HUES64 (cell line): ENCODE data around the gene CD22.

ENCODE experiments used
- H3K27ac ChIP-seq: 2 replicates; pipeline ENCODE4 v1.7.0; 2013; ENCODE audit warnings: low read depth, low read length, inconsistent platforms
- H3K27me3 ChIP-seq: 2 replicates; pipeline ENCODE4 v1.6.1; 2013; ENCODE audit warnings: mild to moderate bottlenecking, low read length; ENCODE audit not compliant: insufficient read depth
- H3K36me3 ChIP-seq: 2 replicates; pipeline ENCODE4 v1.6.1; 2013; ENCODE audit warnings: mild to moderate bottlenecking, low read length; ENCODE audit not compliant: insufficient read depth
- H3K4me1 ChIP-seq: 2 replicates; pipeline ENCODE4 v1.6.1; 2013; ENCODE audit warnings: mild to moderate bottlenecking, low read length, moderate library complexity; ENCODE audit not compliant: insufficient read depth
- H3K4me3 ChIP-seq: 2 replicates; pipeline ENCODE4 v1.5.1; 2013; ENCODE audit warnings: mild to moderate bottlenecking, low read length, moderate library complexity
- H3K9ac ChIP-seq: 2 replicates; pipeline ENCODE4 v1.6.1; 2013; ENCODE audit warnings: mild to moderate bottlenecking, low read depth, low read length
- H3K9me3 ChIP-seq: 2 replicates; pipeline ENCODE4 v1.6.1; 2013; ENCODE audit warnings: low read depth, low read length; ENCODE audit not compliant: insufficient read depth
- WGBS: fragments of 150-250, 120-280 bp; methylation state at CpG from one replicate; pipeline ENCODE4 v1.1.7; 2013; ENCODE audit warnings: missing lambda C conversion rate; 5-methylcytosine and 5-hydroxymethylcytosine counted together

Gene CD22

DNA sequence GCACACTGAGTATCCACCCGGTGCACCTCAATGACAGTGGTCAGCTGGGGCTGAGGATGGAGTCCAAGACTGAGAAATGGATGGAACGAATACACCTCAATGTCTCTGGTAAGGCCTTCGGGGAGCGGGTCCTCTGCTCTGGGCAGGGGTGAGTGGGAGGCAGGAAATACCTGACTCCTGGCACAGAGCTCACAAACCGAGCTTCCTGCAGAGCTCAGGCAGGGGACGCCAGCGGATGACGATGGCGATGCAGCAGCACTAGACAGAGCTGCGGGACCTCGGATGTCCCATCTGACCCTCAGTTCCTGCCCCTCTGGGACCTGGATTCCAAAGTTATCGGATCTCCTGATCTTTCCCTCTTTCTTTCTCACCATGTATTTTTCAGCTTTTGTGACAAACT lies 3.8 kb downstream of the CD22 start:
- Histone ChIP-seq H3K27me3 (no peaks in the 10 kb centered on the region), H3K9me3 (no peaks in the 10 kb centered on the region), H3K4me1 (0 out of 2 replicates have a peak, but pooled peaks cover 2% of the 10 kb centered on the region), H3K36me3 (no peaks in the 10 kb centered on the region), H3K9ac (no peak overlapping the region), H3K27ac (no peak overlapping the region), H3K4me3 (no peak overlapping the region)
- 91% methylated on average over 12 of the region's 12 CpGs for WGBS

DNA sequence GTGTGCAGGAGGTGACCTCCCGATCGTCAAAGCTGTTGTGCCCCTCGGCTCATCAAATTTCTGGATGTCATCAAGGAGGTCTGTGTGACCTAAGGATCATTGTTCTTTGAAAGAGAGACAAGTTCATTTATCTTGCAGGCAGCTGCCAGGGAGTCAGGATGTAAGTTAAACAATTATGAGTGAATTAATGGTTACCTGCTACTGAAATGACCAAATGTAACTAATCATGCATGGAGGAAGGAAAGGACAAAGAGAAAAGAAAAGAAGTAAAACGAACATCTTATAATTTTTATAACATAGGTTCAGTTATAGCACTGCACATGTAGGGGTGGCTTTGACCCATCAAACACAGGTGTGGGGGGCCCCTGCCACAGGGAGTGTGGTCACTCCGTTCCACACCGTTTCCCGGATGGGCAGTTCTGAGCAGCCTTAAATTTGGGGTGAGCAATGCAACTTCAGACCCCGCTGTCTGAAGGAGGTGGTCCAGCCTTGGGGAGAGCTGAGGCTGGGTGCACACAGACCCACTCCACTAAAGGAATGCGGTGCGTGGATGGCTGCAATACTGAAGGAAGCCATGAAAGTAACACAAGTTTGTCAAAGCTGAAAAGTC lies 5.3 kb downstream of the CD22 start:
- Histone ChIP-seq H3K4me3 (no peak overlapping the region), H3K27me3 (no peaks in the 10 kb centered on the region), H3K9ac (no peak overlapping the region), H3K36me3 (no peaks in the 10 kb centered on the region), H3K4me1 (no peaks in the 10 kb centered on the region), H3K27ac (no peak overlapping the region), H3K9me3 (no peaks in the 10 kb centered on the region)
- WGBS, result 95% methylated on average over 9 of the region's 10 CpGs

DNA sequence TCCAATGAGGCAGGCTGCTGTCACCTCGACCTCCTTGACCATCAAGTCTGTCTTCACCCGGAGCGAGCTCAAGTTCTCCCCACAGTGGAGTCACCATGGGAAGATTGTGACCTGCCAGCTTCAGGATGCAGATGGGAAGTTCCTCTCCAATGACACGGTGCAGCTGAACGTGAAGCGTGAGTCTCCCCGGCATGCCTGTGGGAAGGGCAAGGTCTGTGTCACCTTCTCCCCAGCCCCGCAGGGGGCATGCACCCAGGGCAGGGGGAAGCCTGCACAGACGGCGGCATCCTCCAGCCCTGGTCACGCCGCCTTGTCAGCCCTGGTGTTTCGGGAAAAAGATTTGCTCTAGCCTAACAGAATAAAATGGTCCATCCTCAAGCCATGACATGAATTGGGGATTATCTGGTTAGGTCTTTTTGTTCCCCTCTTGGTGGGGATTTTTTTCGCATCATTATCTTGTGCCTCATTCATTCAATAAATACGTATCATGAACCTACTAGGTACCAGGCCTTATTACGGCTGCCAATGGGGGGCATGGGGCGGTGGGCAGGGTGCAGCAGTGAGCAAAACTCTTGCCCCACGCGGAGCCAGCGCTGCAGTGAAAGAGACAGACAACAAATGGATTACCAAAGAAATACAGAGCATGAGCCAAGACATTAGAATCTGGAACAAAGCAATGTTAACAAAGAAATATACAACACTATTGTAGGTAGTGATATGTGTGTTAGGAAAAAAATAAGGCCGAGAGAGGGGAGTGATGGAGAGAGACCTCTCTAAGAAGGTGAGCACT lies 7.4 kb downstream of the CD22 start:
- no peaks in the 10 kb centered on the region for H3K9me3 ChIP-seq

DNA sequence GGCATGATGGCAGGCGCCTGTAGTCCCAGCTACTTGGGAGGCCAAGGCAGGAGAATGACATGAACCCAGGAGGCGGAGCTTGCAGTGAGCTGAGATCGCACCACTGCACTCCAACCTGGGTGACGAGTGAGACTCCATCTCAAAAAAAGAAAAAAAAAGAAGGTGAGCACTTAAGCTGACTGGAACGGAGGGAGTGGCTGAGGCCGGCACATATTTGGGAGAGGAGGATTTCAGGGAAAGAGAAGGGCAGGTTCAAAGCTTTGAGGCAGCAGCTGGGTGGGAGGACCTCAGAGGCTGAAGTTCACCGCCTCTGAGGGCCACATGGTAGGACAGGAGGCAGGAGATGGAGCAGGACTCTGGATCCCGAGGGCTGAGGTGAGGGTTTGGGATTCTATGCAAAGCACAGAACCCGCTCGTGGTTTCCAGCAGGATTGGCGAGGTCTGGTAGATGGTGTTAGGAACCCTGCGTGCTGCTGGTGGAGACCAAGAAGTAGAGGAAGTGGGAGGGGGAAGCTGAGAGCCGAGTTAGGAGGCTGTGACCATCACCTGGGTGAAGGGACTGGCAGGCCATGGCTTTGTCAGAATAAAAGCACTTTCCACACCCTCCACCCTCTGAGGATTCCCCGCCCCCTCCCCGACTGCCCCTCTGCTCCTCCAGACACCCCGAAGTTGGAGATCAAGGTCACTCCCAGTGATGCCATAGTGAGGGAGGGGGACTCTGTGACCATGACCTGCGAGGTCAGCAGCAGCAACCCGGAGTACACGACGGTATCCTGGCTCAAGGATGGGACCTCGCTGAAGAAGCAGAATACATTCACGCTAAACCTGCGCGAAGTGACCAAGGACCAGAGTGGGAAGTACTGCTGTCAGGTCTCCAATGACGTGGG lies 8.4 kb downstream of the CD22 start:
- 89% methylated on average over 25 of the region's 25 CpGs for WGBS
- Histone ChIP-seq H3K9me3 (no peaks in the 10 kb centered on the region), H3K9ac (no peak overlapping the region), H3K4me3 (no peak overlapping the region), H3K27ac (no peak overlapping the region), H3K36me3 (no peaks in the 10 kb centered on the region), H3K27me3 (no peaks in the 10 kb centered on the region), H3K4me1 (no peaks in the 10 kb centered on the region)

More for the DNA sequence above, 7.4 kb downstream of the CD22 start:
- H3K36me3 ChIP-seq, result no peaks in the 10 kb centered on the region
- H3K27ac ChIP-seq, result no peak overlapping the region
- no peaks in the 10 kb centered on the region for H3K4me1 ChIP-seq
- H3K4me3 ChIP-seq, result no peak overlapping the region
- H3K27me3 ChIP-seq, result no peaks in the 10 kb centered on the region
- no peak overlapping the region for H3K9ac ChIP-seq
- WGBS, result 92% methylated on average over 21 of the region's 21 CpGs

- H3K27ac ChIP-seq, result no peak overlapping the region
- H3K36me3 ChIP-seq, result no peaks in the 10 kb centered on the region
- H3K4me3 ChIP-seq, result no peak overlapping the region
- no peaks in the 10 kb centered on the region for H3K27me3 ChIP-seq
- H3K9me3 ChIP-seq, result no peaks in the 10 kb centered on the region
- H3K4me1 ChIP-seq, result no peaks in the 10 kb centered on the region
- WGBS, result 94% methylated on average over 13 of the region's 13 CpGs
- H3K9ac ChIP-seq, result no peak overlapping the region
Measured at GRCh38 chr19:35337984-35338296, 9.0 kb downstream of the CD22 start.

- H3K27ac ChIP-seq, result no peak overlapping the region
- H3K4me3 ChIP-seq, result no peak overlapping the region
- no peaks in the 10 kb centered on the region for H3K27me3 ChIP-seq
- H3K4me1 ChIP-seq, result no peaks in the 10 kb centered on the region
- H3K9ac ChIP-seq, result no peak overlapping the region
- WGBS, result 93% methylated on average over 11 of the region's 11 CpGs
- no peaks in the 10 kb centered on the region for H3K9me3 ChIP-seq
- H3K36me3 ChIP-seq, result no peaks in the 10 kb centered on the region
Measured at GRCh38 chr19:35340431-35340830, 11.4 kb downstream of the CD22 start.

GRCh38 chr19:35341006-35341405 lies 12.0 kb downstream of the CD22 start:
- no peak overlapping the region for H3K9ac ChIP-seq
- WGBS, result 92% methylated on average over 16 of the region's 16 CpGs
- no peaks in the 10 kb centered on the region for H3K27me3 ChIP-seq
- no peak overlapping the region for H3K27ac ChIP-seq
- H3K9me3 ChIP-seq, result no peaks in the 10 kb centered on the region
- H3K4me3 ChIP-seq, result no peak overlapping the region
- no peaks in the 10 kb centered on the region for H3K36me3 ChIP-seq
- H3K4me1 ChIP-seq, result no peaks in the 10 kb centered on the region

DNA sequence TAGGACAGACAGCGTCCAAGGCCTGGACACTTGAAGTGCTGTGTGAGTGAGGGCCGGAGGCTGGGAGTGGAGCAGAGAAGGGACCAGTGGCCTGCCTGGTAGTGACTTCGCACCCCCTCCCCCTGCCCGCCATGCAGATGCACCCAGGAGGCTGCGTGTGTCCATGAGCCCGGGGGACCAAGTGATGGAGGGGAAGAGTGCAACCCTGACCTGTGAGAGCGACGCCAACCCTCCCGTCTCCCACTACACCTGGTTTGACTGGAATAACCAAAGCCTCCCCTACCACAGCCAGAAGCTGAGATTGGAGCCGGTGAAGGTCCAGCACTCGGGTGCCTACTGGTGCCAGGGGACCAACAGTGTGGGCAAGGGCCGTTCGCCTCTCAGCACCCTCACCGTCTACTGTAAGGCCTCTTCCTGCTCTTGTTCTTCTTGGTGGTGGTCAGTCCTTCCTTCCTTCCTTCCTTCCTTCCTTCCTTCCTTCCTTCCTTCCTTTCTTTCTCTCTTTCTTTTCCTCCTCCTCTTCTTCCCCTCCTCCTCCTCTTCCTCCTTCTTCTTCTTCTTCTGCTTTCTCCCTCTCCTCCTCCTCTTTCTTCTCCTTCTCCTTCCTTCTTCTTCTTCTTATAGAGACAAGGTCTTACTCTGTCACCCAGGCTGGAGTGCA lies 12.7 kb downstream of the CD22 start:
- Histone ChIP-seq H3K27ac (no peak overlapping the region), H3K9ac (no peak overlapping the region), H3K4me1 (no peaks in the 10 kb centered on the region), H3K9me3 (no peaks in the 10 kb centered on the region), H3K4me3 (no peak overlapping the region), H3K27me3 (no peaks in the 10 kb centered on the region), H3K36me3 (no peaks in the 10 kb centered on the region)
- 96% methylated on average over 14 of the region's 14 CpGs for WGBS

DNA sequence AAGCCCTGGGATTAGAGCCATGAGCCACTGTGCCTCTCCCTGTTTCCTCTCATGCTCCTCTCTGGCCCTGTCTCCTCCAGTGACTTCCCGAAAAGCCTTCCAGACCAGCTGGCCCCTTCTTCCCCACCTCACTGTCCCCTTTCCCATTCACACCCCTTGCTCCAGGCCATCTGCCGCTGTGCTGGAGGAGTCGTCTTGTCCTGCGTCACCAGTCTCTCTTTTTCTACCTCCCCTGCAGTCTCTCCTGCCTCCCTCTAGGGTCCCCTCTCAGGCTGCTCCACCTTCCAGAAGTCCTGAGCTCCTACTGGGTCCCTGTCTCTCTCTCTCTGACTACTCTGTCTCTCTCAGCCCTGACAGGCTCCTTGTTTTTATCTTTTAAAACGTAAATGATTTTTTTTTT lies 13.4 kb downstream of the CD22 start:
- 72% methylated on average over 5 of the region's 5 CpGs for WGBS
- no peak overlapping the region for H3K27ac ChIP-seq
- no peak overlapping the region for H3K9ac ChIP-seq
- H3K9me3 ChIP-seq, result no peaks in the 10 kb centered on the region
- no peak overlapping the region for H3K4me3 ChIP-seq
- H3K36me3 ChIP-seq, result no peaks in the 10 kb centered on the region
- H3K27me3 ChIP-seq, result no peaks in the 10 kb centered on the region
- H3K4me1 ChIP-seq, result no peaks in the 10 kb centered on the region

DNA sequence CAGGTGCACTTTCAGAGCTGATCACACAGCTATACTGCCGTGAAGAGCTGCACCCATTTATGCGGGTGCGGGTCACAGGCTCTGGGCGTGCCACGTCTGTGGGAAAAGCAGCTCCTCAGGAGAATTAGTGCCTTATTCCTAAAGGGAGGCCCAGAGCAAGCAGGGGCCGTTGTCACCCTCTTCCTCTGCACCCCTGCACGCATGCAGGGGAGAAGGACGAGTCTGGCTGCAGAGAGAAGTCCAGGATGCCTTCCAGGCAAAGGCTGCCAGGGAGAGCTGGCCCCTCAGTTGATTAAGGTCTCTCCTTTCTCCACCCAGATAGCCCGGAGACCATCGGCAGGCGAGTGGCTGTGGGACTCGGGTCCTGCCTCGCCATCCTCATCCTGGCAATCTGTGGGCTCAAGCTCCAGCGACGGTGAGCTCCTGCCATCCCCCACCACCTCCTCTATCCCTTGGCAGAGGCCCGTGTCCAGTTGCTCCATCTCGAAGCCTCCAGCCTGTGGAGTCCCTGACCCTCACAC lies 15.6 kb downstream of the CD22 start:
- 89% methylated on average over 17 of the region's 17 CpGs for WGBS

More for the DNA sequence above, 15.6 kb downstream of the CD22 start:
- no peak overlapping the region for H3K4me3 ChIP-seq
- no peaks in the 10 kb centered on the region for H3K27me3 ChIP-seq
- H3K4me1 ChIP-seq, result no peaks in the 10 kb centered on the region
- H3K27ac ChIP-seq, result no peak overlapping the region
- H3K9ac ChIP-seq, result no peak overlapping the region
- H3K36me3 ChIP-seq, result no peaks in the 10 kb centered on the region
- no peaks in the 10 kb centered on the region for H3K9me3 ChIP-seq
